Adrenal gland (tissue), 5 donors: Measurements from ENCODE around the gene PIWIL1.

Source experiments
- POLR2A ChIP-seq, 2 donors: fragments of 450-650 bp; IDR thresholded peaks; one replicate each; pipeline ENCODE4 v1.6.1; 2017; ENCODE audit warnings: antibody characterized with exemption in 2 of 2, mild to moderate bottlenecking in 2 of 2, moderate library complexity in 1 of 2
- TF ChIP-seq, protein P1 (sequence below), 6 experiments: fragments of 450-650 bp in 4 of 6; fragments of 200-600 bp in 2 of 6; sonication (generic) in 1 of 6; IDR thresholded peaks; 1 replicate in 5 of 6; 2 replicates in 1 of 6; pipeline versions ENCODE4 v1.5.1 to v1.8.0; 2016 to 2021; ENCODE audit warnings: antibody characterized with exemption in 6 of 6, mild to moderate bottlenecking in 2 of 6, moderate library complexity in 1 of 6
- donor health status: DM: no; HTN: no; CAD: no.

DNA sequence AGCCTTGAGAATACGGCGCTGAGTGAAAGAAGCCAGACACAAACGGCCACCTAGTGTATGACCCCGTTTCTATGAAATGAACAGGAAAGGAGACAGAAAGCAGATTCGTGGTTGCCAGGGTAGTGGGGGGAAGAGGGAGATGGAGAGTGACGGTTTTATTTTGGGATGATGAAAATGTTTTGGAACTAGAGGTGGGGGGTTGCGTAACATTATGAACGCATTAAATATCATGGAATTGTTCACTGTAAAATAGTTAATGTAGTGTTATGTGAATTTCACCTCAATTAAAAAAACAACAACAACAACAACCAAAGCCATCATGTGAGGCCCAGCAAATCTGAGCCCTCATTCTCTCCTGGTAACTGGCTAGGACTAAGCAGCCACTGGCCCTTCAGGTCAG lies 3.3 kb upstream of the PIWIL1 start:
- TF ChIP-seq, protein P1, sequence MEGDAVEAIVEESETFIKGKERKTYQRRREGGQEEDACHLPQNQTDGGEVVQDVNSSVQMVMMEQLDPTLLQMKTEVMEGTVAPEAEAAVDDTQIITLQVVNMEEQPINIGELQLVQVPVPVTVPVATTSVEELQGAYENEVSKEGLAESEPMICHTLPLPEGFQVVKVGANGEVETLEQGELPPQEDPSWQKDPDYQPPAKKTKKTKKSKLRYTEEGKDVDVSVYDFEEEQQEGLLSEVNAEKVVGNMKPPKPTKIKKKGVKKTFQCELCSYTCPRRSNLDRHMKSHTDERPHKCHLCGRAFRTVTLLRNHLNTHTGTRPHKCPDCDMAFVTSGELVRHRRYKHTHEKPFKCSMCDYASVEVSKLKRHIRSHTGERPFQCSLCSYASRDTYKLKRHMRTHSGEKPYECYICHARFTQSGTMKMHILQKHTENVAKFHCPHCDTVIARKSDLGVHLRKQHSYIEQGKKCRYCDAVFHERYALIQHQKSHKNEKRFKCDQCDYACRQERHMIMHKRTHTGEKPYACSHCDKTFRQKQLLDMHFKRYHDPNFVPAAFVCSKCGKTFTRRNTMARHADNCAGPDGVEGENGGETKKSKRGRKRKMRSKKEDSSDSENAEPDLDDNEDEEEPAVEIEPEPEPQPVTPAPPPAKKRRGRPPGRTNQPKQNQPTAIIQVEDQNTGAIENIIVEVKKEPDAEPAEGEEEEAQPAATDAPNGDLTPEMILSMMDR (IDR thresholded peaks at IDR 0.05), result no peak
- TF ChIP-seq POLR2A (IDR thresholded peaks at IDR 0.05), result no peak
